Left colon (tissue), 2 donors: Measurements from ENCODE around the gene TBR1. TPM values are rescaled to one million over a fixed set of nuclear protein-coding genes. Genes with fewer than 3 reads are reported as not detected.

Experiments used
- ATAC-seq: fragments of 200-7000 bp; cut with Tn5 transposase; one replicate; pipeline ENCODE4 v1.9.1; 2020; ENCODE audit warnings: mild to moderate bottlenecking, moderate library complexity
- DNase-seq, 2 donors: peaks; one replicate each; pipeline ENCODE4 v3.0.0-alpha.2; 2020
- intact Hi-C, 2 donors: fragments of 100-400 bp; cut with DNase I in 1 of 2; cut with micrococcal nuclease in 1 of 2; formaldehyde crosslinking; loops; one replicate each; pipeline versions ENCODE4 v1.11.2 to v1.14.0; 2022; cut with DNase I, micrococcal nuclease
- total RNA-seq, 2 donors: library from RNA; stranded (reverse); fragmentation: NEBNext Ultra II Directional; extraction: Animal tissue kit (Norgen Biotek cat#: 25700); gene quantifications; one replicate each; pipeline ENCODE4 v1.2.1, GENCODE V29; 2021
- donor health status: DM: no; HTN: no; CAD: no.
- donor health status: DM: yes; HTN: yes; CAD: no.

TBR1 gene
- total RNA-seq, 2 donors from 2014 or later = not detected

GRCh38 chr2:161412346-161412745, 3.8 kb upstream of the TBR1 start:
- intact Hi-C loops = no loop called here
- ATAC-seq = no peak
- DNase-seq = no peak

DNA sequence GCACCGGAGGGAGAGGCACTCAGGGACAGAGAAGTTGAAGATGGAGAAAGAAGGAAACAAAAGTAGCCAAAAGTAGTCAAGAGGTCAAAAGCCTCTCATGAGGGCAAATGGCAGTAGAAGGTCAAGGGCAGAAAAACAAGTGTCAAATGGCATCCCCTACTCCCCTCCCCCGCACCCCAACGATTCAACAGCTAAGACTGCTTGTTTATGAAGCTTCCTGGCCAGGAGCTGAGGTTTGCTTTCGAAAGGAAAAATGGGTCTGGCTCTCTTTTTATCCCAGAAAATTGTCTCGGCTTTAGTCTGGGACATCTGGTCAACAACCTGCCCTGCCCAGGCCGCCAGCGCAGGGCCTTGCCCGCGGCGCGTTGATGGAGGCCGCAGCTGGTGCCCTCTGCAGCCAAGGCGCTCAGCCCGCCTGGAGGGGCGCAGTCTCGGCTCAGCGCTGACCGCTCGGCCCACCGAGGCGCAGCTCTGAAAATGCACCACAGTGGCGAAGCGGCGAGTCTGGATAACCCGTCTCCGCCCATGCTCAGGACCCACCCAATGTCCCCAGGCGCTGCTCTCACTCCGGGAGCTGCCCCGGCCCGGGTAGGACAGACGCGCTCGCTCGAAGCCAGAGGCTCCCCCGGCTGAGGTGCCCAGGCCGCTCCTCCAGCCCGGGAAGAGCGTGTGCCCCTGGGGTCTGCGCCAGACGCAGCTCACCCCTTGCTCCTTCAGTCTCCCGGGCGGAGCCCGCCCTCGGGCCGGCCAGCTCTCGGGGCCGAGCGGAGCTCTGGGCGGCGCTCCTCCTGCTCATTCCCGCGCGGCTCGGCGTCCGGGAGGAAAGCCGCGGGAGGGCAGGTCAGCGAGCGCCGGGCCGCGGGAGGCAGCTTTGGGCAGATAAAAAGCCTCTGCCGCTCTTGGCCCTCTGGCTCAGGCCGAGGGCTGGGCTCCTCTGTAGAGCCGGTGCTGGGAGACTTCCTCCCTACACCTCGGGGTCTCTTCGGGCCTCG, 1.8 kb upstream of the TBR1 start:
- peak; percentile 74 for ATAC-seq
- intact Hi-C loops = no loop called here
- DNase-seq = peak; percentile 28 to 35

- DNase-seq = no peak
- ATAC-seq = no peak
- intact Hi-C loops = no loop called here
These were observed 787 bp upstream of the TBR1 start for GRCh38 chr2:161415034-161415986.

DNA sequence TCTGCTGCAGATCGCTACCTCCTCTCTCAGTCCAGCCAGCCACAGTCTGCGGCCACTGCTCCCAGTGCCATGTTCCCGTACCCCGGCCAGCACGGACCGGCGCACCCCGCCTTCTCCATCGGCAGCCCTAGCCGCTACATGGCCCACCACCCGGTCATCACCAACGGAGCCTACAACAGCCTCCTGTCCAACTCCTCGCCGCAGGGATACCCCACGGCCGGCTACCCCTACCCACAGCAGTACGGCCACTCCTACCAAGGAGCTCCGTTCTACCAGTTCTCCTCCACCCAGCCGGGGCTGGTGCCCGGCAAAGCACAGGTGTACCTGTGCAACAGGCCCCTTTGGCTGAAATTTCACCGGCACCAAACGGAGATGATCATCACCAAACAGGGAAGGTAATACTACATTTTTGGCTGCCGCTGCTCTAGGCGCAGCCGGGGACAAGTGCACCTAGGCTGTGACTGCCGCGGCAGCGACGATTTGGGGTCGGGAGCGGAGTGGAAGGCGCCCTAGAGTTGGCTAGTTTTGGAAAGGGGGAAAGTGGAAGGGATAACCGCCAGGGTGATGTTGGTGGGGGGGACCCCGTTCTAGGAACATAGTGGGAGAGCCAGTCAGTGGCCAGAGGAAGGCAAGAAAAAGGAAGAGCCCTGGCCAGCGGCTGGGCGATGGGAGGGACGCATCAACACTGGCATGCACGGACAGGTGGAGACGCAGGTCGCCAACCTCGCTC, 776 bp downstream of the TBR1 start:
- DNase-seq = no peak
- ATAC-seq = no peak
- intact Hi-C loops = no loop called here

- DNase-seq (no peak), ATAC-seq (no peak)
- intact Hi-C loops = no loop called here
These were observed 1.6 kb downstream of the TBR1 start for GRCh38 chr2:161417438-161418274.

DNA sequence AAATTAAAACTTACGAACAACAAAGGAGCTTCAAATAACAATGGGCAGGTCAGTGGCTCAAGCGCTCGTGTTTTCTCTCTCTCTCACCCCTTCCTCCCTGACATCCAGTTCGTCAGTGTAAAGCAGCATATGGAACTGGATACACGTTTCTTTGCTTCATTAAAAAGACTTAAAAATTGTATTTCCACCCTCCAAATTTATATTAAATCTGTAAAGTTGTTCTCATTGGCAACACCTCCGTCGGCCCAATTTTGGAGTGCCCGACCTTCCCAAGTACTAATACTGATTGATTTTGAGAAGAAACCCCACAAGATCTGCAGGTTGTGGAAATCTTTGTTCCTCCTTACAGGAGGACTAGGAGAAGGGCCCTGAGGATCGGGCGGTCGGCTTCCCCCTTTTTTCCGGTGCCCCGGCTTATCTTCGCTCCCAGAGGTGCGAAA, 2.2 kb downstream of the TBR1 start:
- no peak for DNase-seq
- ATAC-seq = no peak
- intact Hi-C loops = no loop called here

GRCh38 chr2:161418715-161419637, 2.9 kb downstream of the TBR1 start:
- ATAC-seq (peak; percentile 74), DNase-seq (peak; percentile 39 to 59)
- intact Hi-C loops = no loop called here

DNA sequence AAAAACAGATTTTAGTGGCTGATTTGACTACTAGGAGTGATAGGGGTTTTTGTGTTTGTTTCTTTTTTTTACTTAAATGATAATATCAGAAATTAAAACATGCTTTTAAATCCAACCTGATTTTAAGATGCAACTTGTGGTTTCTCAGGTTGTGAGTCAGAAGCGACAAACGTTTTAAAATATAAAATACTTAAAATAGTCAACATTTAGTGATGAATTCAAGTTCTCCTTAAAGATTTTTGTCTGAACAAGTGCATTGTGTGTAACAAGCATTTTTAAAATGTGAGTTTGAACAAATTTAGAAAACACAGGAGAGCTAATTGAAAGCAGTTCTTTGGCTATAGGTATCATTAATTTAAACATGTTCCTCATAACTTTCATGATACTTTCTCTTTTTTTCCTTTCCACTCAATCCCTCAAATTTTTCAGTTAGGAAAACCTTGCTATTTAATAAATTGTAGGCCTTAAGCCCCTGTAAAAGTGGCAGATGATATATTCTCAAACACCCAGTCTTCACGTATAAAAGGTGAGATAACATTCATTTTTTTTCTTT, 3.6 kb downstream of the TBR1 start:
- DNase-seq (no peak), ATAC-seq (no peak)
- intact Hi-C loops = no loop called here

GRCh38 chr2:161420406-161421074, 4.4 kb downstream of the TBR1 start:
- ATAC-seq = no peak
- intact Hi-C loops = no loop called here

DNA sequence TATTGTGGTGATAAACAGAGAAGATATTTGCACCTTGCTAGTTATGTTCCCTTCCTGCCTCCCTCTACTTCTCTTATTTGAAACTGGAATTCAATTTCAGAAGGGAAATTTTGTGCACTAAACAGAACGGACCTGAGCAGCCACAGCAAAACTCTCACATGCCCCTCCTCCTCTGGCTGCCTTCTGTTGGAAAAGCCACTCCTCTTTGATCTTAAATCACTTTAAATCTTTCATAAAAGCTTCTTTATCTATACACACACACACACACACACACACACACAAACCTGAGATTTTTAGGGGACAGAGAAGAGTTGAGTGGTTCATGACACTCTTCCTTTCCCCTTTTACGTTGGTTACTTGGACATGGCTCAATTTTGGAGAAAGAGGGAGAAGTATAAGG, 5.6 kb downstream of the TBR1 start:
- intact Hi-C loops = no loop called here
- DNase-seq (no peak), ATAC-seq (no peak)

More at GRCh38 chr2:161420406-161421074, 4.4 kb downstream of the TBR1 start:
- no peak for DNase-seq

DNA sequence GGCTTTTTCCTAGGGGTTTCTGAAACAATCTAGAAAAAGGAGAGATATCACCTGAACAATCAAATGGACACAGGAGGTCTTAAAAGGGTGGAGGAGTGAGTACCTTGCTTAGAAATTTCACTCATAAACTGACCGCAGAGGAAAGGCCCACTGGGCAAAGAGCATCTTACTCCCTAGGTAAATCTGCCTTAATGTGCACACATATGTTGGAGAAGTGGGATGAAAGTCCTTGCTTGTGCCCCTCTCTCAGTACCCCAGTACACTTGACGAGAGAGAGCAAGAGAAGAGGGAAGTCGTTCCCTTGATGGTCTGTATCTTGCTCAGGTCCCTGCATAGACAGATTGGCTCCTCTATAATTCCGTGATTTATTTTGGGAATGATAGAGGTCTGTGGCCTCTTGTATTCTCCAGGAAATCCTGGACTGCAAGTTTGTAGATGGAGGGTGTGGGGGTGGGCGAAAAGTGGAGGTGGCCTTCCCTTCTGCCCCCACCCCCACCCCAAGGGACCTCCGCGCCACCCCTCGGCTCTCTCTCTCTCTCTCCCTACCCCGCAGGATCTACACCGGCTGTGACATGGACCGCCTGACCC, 6.8 kb downstream of the TBR1 start:
- ATAC-seq (no peak), DNase-seq (no peak)
- intact Hi-C loops = no loop called here

GRCh38 chr2:161423421-161424393, 7.6 kb downstream of the TBR1 start:
- ATAC-seq (peak; percentile 75), DNase-seq (peak in 1 of 2 donors; percentile 37)
- intact Hi-C loops = no loop called here

GRCh38 chr2:161424394-161424769, 8.3 kb downstream of the TBR1 start:
- no peak for DNase-seq
- intact Hi-C loops = no loop called here

GRCh38 chr2:161424891-161425727, 9.0 kb downstream of the TBR1 start:
- ATAC-seq = no peak
- DNase-seq = no peak
- intact Hi-C loops = no loop called here

More at GRCh38 chr2:161424394-161424769, 8.3 kb downstream of the TBR1 start:
- ATAC-seq = no peak
